Measurements from ENCODE around the gene KPNA6. TPM values are rescaled to one million over a fixed set of nuclear protein-coding genes. Genes with fewer than 3 reads are reported as not detected.
"Not testable (repeated sequence)": the region's sequence is repeated elsewhere in the genome, so short reads cannot be mapped to it uniquely, and the experiment has no call there.

Gene KPNA6
- polyA plus RNA-seq, 1 donor (not counting 4 experiments of a cell fraction or from before 2014, with no cell fraction given) = 42.6 TPM

GRCh38 chr1:32111789-32112188, 3.9 kb downstream of the KPNA6 start:
- FAIRE-seq = no peak
- Histone ChIP-seq H3K27ac (ENCODE audit: control insufficient read depth, insufficient read depth, low read length) (no peak overlapping the region), H3K4me3 (ENCODE audit: control insufficient read depth in 2 of 3, extremely low read depth in 1 of 3, insufficient read depth in 2 of 3, low read depth in 1 of 3, low read length in 3 of 3) (peak overlapping the region in 1 of 3 experiments; percentile 0), H3K9ac (ENCODE audit: control insufficient read depth, extremely low read depth, insufficient read depth, low read length) (no peak overlapping the region), H2AFZ (ENCODE audit: control insufficient read depth, low read length) (no peak overlapping the region), H3K4me1 (ENCODE audit: control insufficient read depth, extremely low read depth, insufficient read depth, low read length) (peaks cover 16% of the 10 kb centered on the region), H3K9me3 (ENCODE audit: control insufficient read depth, low read depth, low read length) (no peaks in the 10 kb centered on the region), H3K4me2 (ENCODE audit: control insufficient read depth, extremely low read depth, insufficient read depth, low read depth, low read length) (peak overlapping the region; percentile 71), H3K36me3 (ENCODE audit: control insufficient read depth in 2 of 2, extremely low read depth in 1 of 2, insufficient read depth in 2 of 2, low read length in 2 of 2) (peaks cover 0 to 4% of the 10 kb centered on the region in 2 experiments), H3K9me1 (ENCODE audit: control insufficient read depth, extremely low read depth, insufficient read depth, low read length) (peaks cover 8% of the 10 kb centered on the region), H4K20me1 (ENCODE audit: control insufficient read depth, extremely low read depth, insufficient read depth, low read length) (peaks cover 11% of the 10 kb centered on the region), H3K79me2 (ENCODE audit: control insufficient read depth, insufficient read depth, low read length) (peaks cover 84% of the 10 kb centered on the region), H3K27me3 (ENCODE audit: control insufficient read depth, extremely low read depth, insufficient read depth, low read length) (no peaks in the 10 kb centered on the region)
- DNase-seq (ENCODE audit: low read depth, low spot score) = no peak
- dilution Hi-C loops (cut with MboI; ENCODE audit: extremely low pct_ligation_motif_present, low sequenced_read_pairs) = no loop called here
- no peak for TF ChIP-seq EZH2 (IDR thresholded peaks at IDR 0.05; ENCODE audit: low read length)
- TF ChIP-seq CTCF (optimal IDR thresholded peaks at IDR 0.05 in 1 of 3, IDR thresholded peaks at IDR 0.05 in 1 of 3, conservative IDR thresholded peaks at IDR 0.05 in 1 of 3; ENCODE audit: extremely low read depth in 1 of 3, insufficient read depth in 2 of 3, low read length in 3 of 3) = no peak

- Histone ChIP-seq H3K4me2 (ENCODE audit: control insufficient read depth, extremely low read depth, insufficient read depth, low read depth, low read length) (no peak overlapping the region), H4K20me1 (ENCODE audit: control insufficient read depth, extremely low read depth, insufficient read depth, low read length) (peaks cover 11% of the 10 kb centered on the region), H3K4me1 (ENCODE audit: control insufficient read depth, extremely low read depth, insufficient read depth, low read length) (peaks cover 16% of the 10 kb centered on the region), H2AFZ (ENCODE audit: control insufficient read depth, low read length) (no peak overlapping the region), H3K27me3 (ENCODE audit: control insufficient read depth, extremely low read depth, insufficient read depth, low read length) (no peaks in the 10 kb centered on the region), H3K9ac (ENCODE audit: control insufficient read depth, extremely low read depth, insufficient read depth, low read length) (no peak overlapping the region), H3K4me3 (ENCODE audit: control insufficient read depth in 2 of 3, extremely low read depth in 1 of 3, insufficient read depth in 2 of 3, low read depth in 1 of 3, low read length in 3 of 3) (no peak overlapping the region), H3K36me3 (ENCODE audit: control insufficient read depth in 2 of 2, extremely low read depth in 1 of 2, insufficient read depth in 2 of 2, low read length in 2 of 2) (peaks cover 0 to 4% of the 10 kb centered on the region in 2 experiments), H3K9me3 (ENCODE audit: control insufficient read depth, low read depth, low read length) (no peaks in the 10 kb centered on the region), H3K27ac (ENCODE audit: control insufficient read depth, insufficient read depth, low read length) (no peak overlapping the region), H3K79me2 (ENCODE audit: control insufficient read depth, insufficient read depth, low read length) (peaks cover 93% of the 10 kb centered on the region), H3K9me1 (ENCODE audit: control insufficient read depth, extremely low read depth, insufficient read depth, low read length) (peaks cover 8% of the 10 kb centered on the region)
- dilution Hi-C loops (cut with MboI; ENCODE audit: extremely low pct_ligation_motif_present, low sequenced_read_pairs) = no loop called here
- no peak for DNase-seq (ENCODE audit: low read depth, low spot score)
- FAIRE-seq = no peak
- TF ChIP-seq EZH2 (IDR thresholded peaks at IDR 0.05; ENCODE audit: low read length) (no peak), CTCF (optimal IDR thresholded peaks at IDR 0.05 in 1 of 3, IDR thresholded peaks at IDR 0.05 in 1 of 3, conservative IDR thresholded peaks at IDR 0.05 in 1 of 3; ENCODE audit: extremely low read depth in 1 of 3, insufficient read depth in 2 of 3, low read length in 3 of 3) (no peak)
These were observed 5.0 kb downstream of the KPNA6 start for GRCh38 chr1:32112806-32113375.

- H2AFZ ChIP-seq (ENCODE audit: control insufficient read depth, low read length); FAIRE-seq; DNase-seq (ENCODE audit: low read depth, low spot score); H3K9me3 ChIP-seq (ENCODE audit: control insufficient read depth, low read depth, low read length); H3K4me2 ChIP-seq (ENCODE audit: control insufficient read depth, extremely low read depth, insufficient read depth, low read depth, low read length); H3K36me3 ChIP-seq (ENCODE audit: control insufficient read depth in 2 of 2, extremely low read depth in 1 of 2, insufficient read depth in 2 of 2, low read length in 2 of 2); H3K4me3 ChIP-seq (ENCODE audit: control insufficient read depth in 2 of 3, extremely low read depth in 1 of 3, insufficient read depth in 2 of 3, low read depth in 1 of 3, low read length in 3 of 3); H3K9ac ChIP-seq (ENCODE audit: control insufficient read depth, extremely low read depth, insufficient read depth, low read length); H3K27ac ChIP-seq (ENCODE audit: control insufficient read depth, insufficient read depth, low read length); H3K9me1 ChIP-seq (ENCODE audit: control insufficient read depth, extremely low read depth, insufficient read depth, low read length); H3K27me3 ChIP-seq (ENCODE audit: control insufficient read depth, extremely low read depth, insufficient read depth, low read length); dilution Hi-C loops (cut with MboI; ENCODE audit: extremely low pct_ligation_motif_present, low sequenced_read_pairs): not testable (repeated sequence)
- Histone ChIP-seq H4K20me1 (ENCODE audit: control insufficient read depth, extremely low read depth, insufficient read depth, low read length) (peaks cover 11% of the 10 kb centered on the region), H3K4me1 (ENCODE audit: control insufficient read depth, extremely low read depth, insufficient read depth, low read length) (peaks cover 16% of the 10 kb centered on the region), H3K79me2 (ENCODE audit: control insufficient read depth, insufficient read depth, low read length) (peaks cover 94% of the 10 kb centered on the region)
These were observed 5.6 kb downstream of the KPNA6 start for GRCh38 chr1:32113436-32113835.
